ENCODE data around the gene ARHGEF18. TPM values are rescaled to one million over a fixed set of nuclear protein-coding genes. Genes with fewer than 3 reads are reported as not detected.
A peak's percentile ranks its signal among the peaks of the same experiment; 100 is the strongest.

Gene ARHGEF18
- total and polyA plus RNA-seq, 2 of the 13 experiments (the other 11 are each of a cell fraction or from before 2014, with no cell fraction given), result 4.2 to 17.5 TPM

- TF ChIP-seq ZNF274 (CRISPR knock-in tag; IDR thresholded peaks at IDR 0.05) (peak; percentile 28; the same call in 1 of the 2 replicates), ZZZ3 (CRISPR knock-in tag; IDR thresholded peaks at IDR 0.05; ENCODE audit: borderline replicate concordance) (no peak), ZBTB38 (CRISPR knock-in tag; IDR thresholded peaks at IDR 0.05) (peak; percentile 40; the same call in 1 of the 2 replicates), MAFK (conservative IDR thresholded peaks at IDR 0.05 in 1 of 2, IDR thresholded peaks at IDR 0.05 in 1 of 2; ENCODE audit: low read length in 2 of 2) (no peak), RBFOX2 (IDR thresholded peaks at IDR 0.05; ENCODE audit: low read depth, low read length) (peak; percentile 89), ATF7-NPFF (CRISPR knock-in tag; IDR thresholded peaks at IDR 0.05; ENCODE audit: low read depth) (peak; percentile 54), THAP7 (CRISPR knock-in tag; IDR thresholded peaks at IDR 0.05) (peak; percentile 78; the same call in 1 of the 2 replicates), ARID5B (CRISPR knock-in tag; IDR thresholded peaks at IDR 0.05) (peak; percentile 29; the same call in 1 of the 2 replicates), ZNF607 (CRISPR knock-in tag; IDR thresholded peaks at IDR 0.05; ENCODE audit: borderline replicate concordance) (peak; percentile 63; the same call in 1 of the 2 replicates), FOXC1 (CRISPR knock-in tag; IDR thresholded peaks at IDR 0.05; ENCODE audit: borderline replicate concordance) (0 out of 2 replicates have a peak, but pooled peaks have one; percentile 49), TSC22D2 (CRISPR knock-in tag; IDR thresholded peaks at IDR 0.05; ENCODE audit: borderline replicate concordance) (0 out of 2 replicates have a peak, but pooled peaks have one; percentile 60), HNRNPH1 (optimal IDR thresholded peaks at IDR 0.05; ENCODE audit: low read depth, low read length) (no peak), RORA (CRISPR knock-in tag; IDR thresholded peaks at IDR 0.05) (no peak), ZNF567 (CRISPR knock-in tag; IDR thresholded peaks at IDR 0.05; ENCODE audit: borderline replicate concordance) (peak; percentile 65; the same call in 1 of the 2 replicates), BCLAF1 (IDR thresholded peaks at IDR 0.05) (no peak), KAT8 (CRISPR knock-in tag; IDR thresholded peaks at IDR 0.05) (peak; percentile 91), ZNF572 (CRISPR knock-in tag; IDR thresholded peaks at IDR 0.05) (0 out of 2 replicates have a peak, but pooled peaks have one; percentile 35), EED (CRISPR knock-in tag; IDR thresholded peaks at IDR 0.05) (no peak), SIX4 (CRISPR knock-in tag; IDR thresholded peaks at IDR 0.05) (no peak), ZNF850 (CRISPR knock-in tag; conservative IDR thresholded peaks at IDR 0.05) (no peak)
These were observed 46.1 kb downstream of the ARHGEF18 start (continued) for GRCh38 chr19:7394731-7395359.

All from HepG2 (cell line).